Keratinocyte (primary cell): Measurements from ENCODE around the gene MAPT. TPM values are rescaled to one million over a fixed set of nuclear protein-coding genes. Genes with fewer than 3 reads are reported as not detected.

Experiments
- DNase-seq: peaks from one replicate; pipeline ENCODE4 v3.0.0-alpha.2; 2011; ENCODE audit warnings: low read depth, missing footprints, low spot score
- FAIRE-seq: peaks from 2 replicates; lab custom pipeline; 2011; peaks lifted over from hg19 to GRCh38; lab: Jason Lieb, UNC
- H2AFZ ChIP-seq: 2 replicates; pipeline ENCODE4 v1.6.0; 2012; ENCODE audit warnings: low read length, control low read depth, inconsistent platforms; ENCODE audit not compliant: control insufficient read depth
- H3K27ac ChIP-seq: 2 replicates; pipeline ENCODE4 v1.5.1; 2011; ENCODE audit warnings: low read length; ENCODE audit not compliant: control insufficient read depth, insufficient read depth
- H3K27me3 ChIP-seq: 3 replicates; pipeline ENCODE4 v1.6.0; 2011; ENCODE audit warnings: low read length; ENCODE audit not compliant: control insufficient read depth, insufficient read depth; ENCODE audit errors: extremely low read depth
- H3K36me3 ChIP-seq, 2 experiments: 2 replicates in 1 of 2; 3 replicates in 1 of 2; pipeline ENCODE4 v1.5.1; 2011; ENCODE audit warnings: low read length in 2 of 2, mild to moderate bottlenecking in 1 of 2; ENCODE audit not compliant: control insufficient read depth in 2 of 2, insufficient read depth in 2 of 2; ENCODE audit errors: extremely low read depth in 1 of 2
- H3K4me1 ChIP-seq: 3 replicates; pipeline ENCODE4 v1.5.1; 2011; ENCODE audit warnings: low read length; ENCODE audit not compliant: control insufficient read depth, insufficient read depth; ENCODE audit errors: extremely low read depth
- H3K4me2 ChIP-seq: 3 replicates; pipeline ENCODE4 v1.6.0; 2011; ENCODE audit warnings: low read depth, low read length; ENCODE audit not compliant: control insufficient read depth, insufficient read depth; ENCODE audit errors: extremely low read depth
- H3K4me3 ChIP-seq, 3 experiments: fragments of 200-600 bp in 1 of 3; sonication (generic) in 1 of 3; 2 replicates in 2 of 3; 3 replicates in 1 of 3; pipeline ENCODE4 v1.5.1; 2011 to 2016; ENCODE audit warnings: low read length in 3 of 3, mild to moderate bottlenecking in 3 of 3, control low read depth in 2 of 3, inconsistent platforms in 1 of 3, low read depth in 1 of 3, mixed read lengths in 1 of 3, mixed run types in 1 of 3, moderate library complexity in 1 of 3; ENCODE audit not compliant: control insufficient read depth in 2 of 3, insufficient read depth in 2 of 3; ENCODE audit errors: extremely low read depth in 1 of 3
- H3K79me2 ChIP-seq: 2 replicates; pipeline ENCODE4 v1.6.0; 2012; ENCODE audit warnings: low read length; ENCODE audit not compliant: control insufficient read depth, insufficient read depth
- H3K9ac ChIP-seq: 3 replicates; pipeline ENCODE4 v1.6.0; 2011; ENCODE audit warnings: low read length; ENCODE audit not compliant: control insufficient read depth, insufficient read depth; ENCODE audit errors: extremely low read depth
- H3K9me1 ChIP-seq: 3 replicates; pipeline ENCODE4 v1.6.0; 2011; ENCODE audit warnings: low read length; ENCODE audit not compliant: control insufficient read depth, insufficient read depth; ENCODE audit errors: extremely low read depth
- H3K9me3 ChIP-seq: 2 replicates; pipeline ENCODE4 v1.5.1; 2012; ENCODE audit warnings: low read depth, low read length; ENCODE audit not compliant: control insufficient read depth
- H4K20me1 ChIP-seq: 3 replicates; pipeline ENCODE4 v1.6.0; 2011; ENCODE audit warnings: low read length; ENCODE audit not compliant: control insufficient read depth, insufficient read depth; ENCODE audit errors: extremely low read depth
- EZH2 ChIP-seq: IDR thresholded peaks from one replicate; pipeline ENCODE4 v1.6.1; 2012; ENCODE audit warnings: inconsistent platforms, mild to moderate bottlenecking, low read length, moderate library complexity
- dilution Hi-C: fragments of 300-500 bp; cut with MboI; formaldehyde crosslinking; loops from one replicate; pipeline ENCODE4 v1.7.0; 2020; ENCODE audit warnings: low sequenced_read_pairs; ENCODE audit not compliant: extremely low pct_ligation_motif_present
- polyA plus RNA-seq, 5 experiments: library from polyadenylated mRNA; depleted of rRNA in 3 of 5; stranded (reverse) in 3 of 5; stranded (forward) in 1 of 5; unstranded in 1 of 5; fragments of >200 nt; gene quantifications; 1 replicate in 1 of 5; 2 replicates in 3 of 5; 3 replicates in 1 of 5; pipeline versions ENCODE4 v1.2.1 to v1.2.3, GENCODE V29; 2011 to 2012; ENCODE audit warnings: missing spikeins in 2 of 5, low read depth in 1 of 5, low replicate concordance in 1 of 5
- TF ChIP-seq, protein P1 (sequence below), 3 experiments: IDR thresholded peaks in 1 of 3; conservative IDR thresholded peaks in 1 of 3; optimal IDR thresholded peaks in 1 of 3; 2 replicates in 2 of 3; 3 replicates in 1 of 3; pipeline versions ENCODE3 to v1.5.1; 2011; ENCODE audit warnings: low read length in 3 of 3, mild to moderate bottlenecking in 3 of 3, moderate library complexity in 2 of 3, control low read depth in 1 of 3, inconsistent platforms in 1 of 3; ENCODE audit not compliant: insufficient read depth in 2 of 3; ENCODE audit errors: extremely low read depth in 1 of 3

Gene MAPT
- polyA plus RNA-seq, 1 donor (not counting 4 experiments of a cell fraction or from before 2014, with no cell fraction given) = 0.08 TPM

GRCh38 chr17:46049656-46050055 lies 155.3 kb downstream of the MAPT start:
- dilution Hi-C loops = no loop called here
- peaks cover 3% of the 10 kb centered on the region for H3K79me2 ChIP-seq
- no peaks in the 10 kb centered on the region for H3K9me1 ChIP-seq
- no peaks in the 10 kb centered on the region for H3K27me3 ChIP-seq
- no peak overlapping the region for H3K4me2 ChIP-seq
- H3K9me3 ChIP-seq = no peaks in the 10 kb centered on the region
- no peak for FAIRE-seq
- H3K4me3 ChIP-seq = no peak overlapping the region
- H3K27ac ChIP-seq = no peak overlapping the region
- no peak overlapping the region for H3K9ac ChIP-seq
- H2AFZ ChIP-seq = no peak overlapping the region
- H4K20me1 ChIP-seq = no peaks in the 10 kb centered on the region
- no peak for DNase-seq
- peaks cover 18 to 34% of the 10 kb centered on the region in 2 experiments for H3K36me3 ChIP-seq
- H3K4me1 ChIP-seq = no peaks in the 10 kb centered on the region
- TF ChIP-seq, protein P1, sequence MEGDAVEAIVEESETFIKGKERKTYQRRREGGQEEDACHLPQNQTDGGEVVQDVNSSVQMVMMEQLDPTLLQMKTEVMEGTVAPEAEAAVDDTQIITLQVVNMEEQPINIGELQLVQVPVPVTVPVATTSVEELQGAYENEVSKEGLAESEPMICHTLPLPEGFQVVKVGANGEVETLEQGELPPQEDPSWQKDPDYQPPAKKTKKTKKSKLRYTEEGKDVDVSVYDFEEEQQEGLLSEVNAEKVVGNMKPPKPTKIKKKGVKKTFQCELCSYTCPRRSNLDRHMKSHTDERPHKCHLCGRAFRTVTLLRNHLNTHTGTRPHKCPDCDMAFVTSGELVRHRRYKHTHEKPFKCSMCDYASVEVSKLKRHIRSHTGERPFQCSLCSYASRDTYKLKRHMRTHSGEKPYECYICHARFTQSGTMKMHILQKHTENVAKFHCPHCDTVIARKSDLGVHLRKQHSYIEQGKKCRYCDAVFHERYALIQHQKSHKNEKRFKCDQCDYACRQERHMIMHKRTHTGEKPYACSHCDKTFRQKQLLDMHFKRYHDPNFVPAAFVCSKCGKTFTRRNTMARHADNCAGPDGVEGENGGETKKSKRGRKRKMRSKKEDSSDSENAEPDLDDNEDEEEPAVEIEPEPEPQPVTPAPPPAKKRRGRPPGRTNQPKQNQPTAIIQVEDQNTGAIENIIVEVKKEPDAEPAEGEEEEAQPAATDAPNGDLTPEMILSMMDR (optimal IDR thresholded peaks at IDR 0.05 in 1 of 3, IDR thresholded peaks at IDR 0.05 in 1 of 3, conservative IDR thresholded peaks at IDR 0.05 in 1 of 3; ENCODE audit: extremely low read depth in 1 of 3, insufficient read depth in 2 of 3, low read length in 3 of 3) = no peak
- TF ChIP-seq EZH2 = no peak

- H3K27ac ChIP-seq = no peak overlapping the region
These were observed 159.7 kb downstream of the MAPT start for GRCh38 chr17:46053911-46054534.

More at GRCh38 chr17:46053911-46054534, 159.7 kb downstream of the MAPT start:
- Histone ChIP-seq H2AFZ (no peak overlapping the region), H3K9me3 (no peaks in the 10 kb centered on the region), H3K79me2 (peaks cover 3% of the 10 kb centered on the region), H3K4me1 (peaks cover 16% of the 10 kb centered on the region), H3K27me3 (no peaks in the 10 kb centered on the region), H3K36me3 (peaks cover 12 to 23% of the 10 kb centered on the region in 2 experiments), H3K9me1 (peaks cover 2% of the 10 kb centered on the region), H3K4me2 (no peak overlapping the region), H3K4me3 (no peak overlapping the region), H4K20me1 (peaks cover 4% of the 10 kb centered on the region), H3K9ac (no peak overlapping the region)
- no peak for DNase-seq
- FAIRE-seq = no peak
- dilution Hi-C loops = no loop called here
- TF ChIP-seq, protein P1 (optimal IDR thresholded peaks at IDR 0.05 in 1 of 3, IDR thresholded peaks at IDR 0.05 in 1 of 3, conservative IDR thresholded peaks at IDR 0.05 in 1 of 3; ENCODE audit: extremely low read depth in 1 of 3, insufficient read depth in 2 of 3, low read length in 3 of 3) = no peak
- no peak for TF ChIP-seq EZH2
